NCI-H1694 treated with DMSO at 0.1 percent for 48 hours (cell line): ENCODE results near the gene F11R.
"Not testable (repeated sequence)": the region's sequence is repeated elsewhere in the genome, so short reads cannot be mapped to it uniquely, and the experiment has no call there.

Experiments
- DNase-seq: peaks from one replicate; lab custom pipeline; 2025; lab: John Stamatoyannopoulos, UW

F11R gene

GRCh38 chr1:161020509-161021164 is at the start of gene F11R:
F11R (minus strand) TSS chr1:161021152; CDS start chr1:161021073, 79 bp downstream.
- DNase-seq: no peak

DNA sequence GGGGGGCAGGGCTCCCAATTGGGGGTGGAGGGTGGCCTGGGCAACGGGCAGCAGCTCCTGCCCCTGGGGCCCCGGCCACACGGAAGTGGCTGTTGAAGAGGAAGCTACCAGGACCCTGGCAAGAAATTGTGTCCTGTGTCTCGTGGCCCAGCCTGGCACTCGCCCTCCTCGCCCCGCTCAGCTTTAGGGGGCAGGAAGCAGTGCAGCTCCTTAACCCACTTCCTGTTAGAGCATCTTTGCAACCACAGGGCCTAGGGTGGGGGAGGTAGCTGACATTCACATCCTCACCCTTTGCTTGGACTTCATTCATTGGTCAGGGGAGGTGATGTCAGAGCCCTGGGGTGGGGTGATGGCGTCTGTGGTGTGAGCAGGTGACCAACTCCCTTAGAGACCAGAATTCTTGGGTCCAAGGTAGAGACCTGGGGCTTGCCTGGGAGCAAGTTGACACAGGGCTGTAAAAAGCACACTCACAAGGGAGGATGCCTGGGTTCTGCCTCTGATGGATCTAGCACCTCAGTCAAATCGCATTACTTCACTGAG is 48.8 kb upstream of the F11R start, which contains the start of gene ARHGAP30:
TSS of gene ARHGAP30 (minus strand) at position 161 of the 540 bp plus-strand sequence. CDS start 267 bp downstream, outside the sequence.
- no peak for DNase-seq

DNA sequence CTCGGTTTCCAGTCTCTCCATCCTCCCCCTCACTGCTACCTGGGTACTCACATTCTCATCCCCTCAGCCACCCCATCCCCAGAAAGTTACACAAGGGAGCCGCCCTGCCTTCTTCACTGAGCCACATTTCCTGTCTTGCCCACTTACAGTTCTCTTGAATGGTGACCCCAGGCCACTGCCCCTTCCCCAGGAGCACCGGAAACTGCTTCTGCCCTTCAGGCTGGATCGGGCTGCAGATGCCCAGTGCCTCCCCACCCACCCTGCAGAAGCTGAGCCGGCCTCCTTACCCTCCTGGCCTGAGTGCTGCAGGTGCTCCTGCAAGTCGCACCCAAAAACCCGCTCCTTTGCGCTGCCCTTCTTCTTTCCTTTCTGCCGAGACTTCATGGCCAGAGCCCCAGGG is 48.3 kb upstream of the F11R start:
- DNase-seq: no peak

DNA sequence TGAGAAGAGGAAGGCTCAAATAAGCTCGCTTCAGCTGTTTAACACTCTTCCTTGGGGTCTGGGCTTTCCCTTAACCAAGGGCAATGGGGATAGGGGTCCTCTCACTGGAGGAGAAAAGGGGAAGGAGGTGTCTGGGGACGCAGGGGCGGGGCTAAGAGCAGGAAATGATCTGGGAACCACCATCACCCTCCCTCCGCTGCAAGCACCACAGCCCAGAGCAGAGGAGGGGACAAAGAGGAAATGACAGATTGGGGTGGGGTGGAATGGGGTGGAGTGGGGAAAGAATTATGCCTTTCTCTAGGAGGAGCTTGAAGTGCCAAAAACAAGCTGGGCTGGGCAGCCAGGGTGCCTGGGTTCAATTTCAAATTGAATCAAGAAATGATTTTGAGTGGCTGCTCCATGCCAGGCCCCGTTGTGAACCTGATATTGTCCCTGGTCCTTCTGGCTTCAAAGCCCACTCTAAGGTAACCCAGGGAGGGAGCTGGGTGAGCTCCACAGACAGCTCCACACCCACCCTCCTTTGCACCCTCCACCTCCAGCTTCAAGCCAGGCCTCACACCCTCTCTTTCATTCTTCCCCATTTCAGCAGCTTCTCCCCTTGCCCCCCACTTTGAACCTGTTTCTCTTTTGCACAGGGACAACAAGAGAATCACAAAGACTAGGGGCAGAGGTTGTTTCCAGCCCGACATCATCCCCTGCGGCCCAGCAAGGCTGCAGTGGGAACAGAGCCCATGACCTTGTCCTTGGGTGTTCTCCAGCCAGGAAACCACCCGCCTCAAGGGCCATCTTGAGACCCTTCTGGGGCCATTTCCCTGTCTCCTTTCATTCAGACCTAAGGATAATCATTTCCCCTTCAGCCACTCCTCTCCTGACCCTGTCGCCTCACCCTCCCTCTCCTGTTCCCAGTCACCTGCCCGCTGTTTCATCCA is 47.6 kb upstream of the F11R start:
- DNase-seq: no peak

GRCh38 chr1:161066694-161067093 is 45.7 kb upstream of the F11R start:
- no peak for DNase-seq

GRCh38 chr1:161065681-161066080 is 44.7 kb upstream of the F11R start:
- not testable (repeated sequence) for DNase-seq

- not testable (repeated sequence) for DNase-seq
Observed at GRCh38 chr1:161063936-161064335, 43.0 kb upstream of the F11R start.

DNA sequence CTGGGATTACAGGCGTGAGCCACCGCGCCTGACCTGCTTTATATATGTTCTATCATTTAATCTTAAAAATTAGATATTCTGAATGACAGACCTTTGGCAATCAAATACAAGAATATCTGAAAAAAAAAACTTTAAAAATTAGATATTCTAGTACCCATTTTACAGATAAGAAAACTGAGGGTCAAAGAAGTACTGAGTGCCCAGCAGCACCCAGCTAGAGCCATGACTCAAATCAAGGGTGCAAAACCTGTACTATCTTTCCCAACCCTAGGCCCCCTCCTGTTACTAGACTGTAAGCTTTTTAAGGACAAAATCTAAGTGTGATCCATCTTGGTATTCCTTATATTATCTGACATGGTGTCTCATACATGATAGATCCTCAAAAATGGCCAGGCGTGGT is 40.5 kb upstream of the F11R start:
- no peak for DNase-seq

GRCh38 chr1:161059293-161059692 is 38.3 kb upstream of the F11R start:
- DNase-seq: no peak

- DNase-seq: no peak
Observed at GRCh38 chr1:161054805-161055204, 33.9 kb upstream of the F11R start.

GRCh38 chr1:161054232-161054631 is 33.3 kb upstream of the F11R start:
- no peak for DNase-seq

DNA sequence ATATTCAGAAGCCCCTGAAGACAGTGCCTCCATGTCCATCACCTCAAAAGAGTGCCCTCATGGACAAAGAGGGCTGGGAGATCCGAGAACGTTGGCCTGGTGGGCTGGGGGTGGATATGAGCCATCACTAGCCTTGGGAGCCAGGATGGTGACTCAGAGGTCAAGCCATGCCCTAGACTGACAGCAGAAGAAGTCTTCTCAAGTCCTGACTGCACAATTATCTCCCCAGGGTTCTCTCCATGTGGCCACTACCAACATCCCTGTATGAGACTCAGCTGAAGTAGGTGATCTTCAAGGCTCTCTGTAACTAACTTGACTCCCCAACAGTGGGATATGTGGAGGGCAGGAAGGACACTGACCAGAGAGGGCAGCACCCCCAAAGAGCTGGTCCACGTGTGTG is 31.9 kb upstream of the F11R start:
- no peak for DNase-seq

- no peak for DNase-seq
Observed at GRCh38 chr1:161051219-161051618, 30.3 kb upstream of the F11R start.

- DNase-seq: no peak
Observed at GRCh38 chr1:161048949-161049722, 28.2 kb upstream of the F11R start.

DNA sequence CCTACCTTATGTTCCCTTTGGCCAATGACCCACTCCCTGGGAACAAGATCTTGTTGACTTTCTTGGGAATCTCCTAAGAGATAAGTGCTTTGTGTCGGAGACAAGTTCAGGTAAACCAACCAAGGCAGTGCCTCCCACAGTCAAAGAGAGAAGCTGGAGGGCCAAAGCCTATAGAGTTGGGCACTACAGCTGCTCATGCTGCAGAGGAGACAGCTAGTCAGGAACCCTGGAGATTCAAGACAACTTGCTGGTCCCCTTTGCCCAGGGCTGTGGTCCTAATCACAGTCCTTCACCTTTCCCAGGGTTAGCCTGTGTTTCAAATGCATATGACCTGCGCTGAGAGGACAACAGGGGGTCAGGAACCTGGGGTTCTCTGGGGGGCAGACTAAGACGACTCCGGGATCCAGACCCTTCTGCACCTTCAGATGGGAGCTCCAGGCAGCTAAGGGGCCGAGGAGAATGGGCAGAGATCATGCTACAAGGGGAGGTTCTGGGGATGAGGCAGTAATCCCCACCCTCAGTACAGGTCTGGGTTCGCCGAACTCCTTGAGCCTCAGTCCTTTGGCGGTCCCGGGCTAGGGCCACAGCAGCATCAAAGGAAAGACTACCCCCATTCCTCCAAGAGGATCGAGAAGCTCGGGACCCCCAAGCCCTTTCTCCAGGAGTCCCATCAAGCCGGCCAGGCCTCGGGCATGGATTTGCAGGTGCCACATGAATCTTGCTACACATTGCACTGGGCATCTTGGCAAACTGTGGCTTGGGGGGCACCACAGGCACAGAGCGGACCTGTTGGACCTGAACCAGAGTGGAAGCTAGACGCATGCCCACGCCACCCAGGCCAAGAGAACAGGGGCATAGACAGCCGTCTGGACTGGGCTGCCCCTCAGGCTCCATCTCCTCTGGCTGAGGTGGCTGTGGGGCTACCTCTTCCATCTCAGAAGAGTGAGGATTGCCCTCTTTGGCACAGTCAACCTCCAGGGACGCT is 26.8 kb upstream of the F11R start:
- no peak for DNase-seq

DNA sequence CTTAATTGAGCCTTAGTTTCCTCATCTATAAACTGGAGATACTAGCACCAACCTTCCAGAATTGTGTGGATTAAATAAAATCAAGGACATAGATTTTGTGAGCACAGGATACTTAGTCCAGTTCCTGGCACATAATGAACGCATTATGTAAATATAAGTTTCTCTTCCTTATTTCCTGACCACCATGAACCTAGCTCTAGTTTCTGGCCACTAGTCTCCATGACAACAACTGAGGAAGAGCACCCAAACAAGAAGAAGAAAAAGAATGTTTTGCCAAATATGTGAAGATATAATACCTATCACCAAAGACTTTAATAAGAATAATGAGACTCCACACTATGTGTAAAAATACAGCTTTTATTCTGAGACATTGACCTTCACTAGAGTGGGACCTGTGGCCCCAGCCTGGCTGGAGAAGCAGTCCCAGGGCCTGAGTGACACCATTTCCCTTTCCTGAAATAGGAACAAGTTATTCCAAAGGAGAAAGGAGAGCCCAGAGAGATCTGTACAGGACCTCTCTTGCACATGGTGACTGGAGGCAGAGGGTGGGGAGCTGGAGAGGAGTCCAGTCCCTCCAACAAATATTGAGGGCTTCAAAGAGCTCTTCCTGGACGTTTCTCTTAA is 25.8 kb upstream of the F11R start:
- peak; percentile 38 for DNase-seq

DNA sequence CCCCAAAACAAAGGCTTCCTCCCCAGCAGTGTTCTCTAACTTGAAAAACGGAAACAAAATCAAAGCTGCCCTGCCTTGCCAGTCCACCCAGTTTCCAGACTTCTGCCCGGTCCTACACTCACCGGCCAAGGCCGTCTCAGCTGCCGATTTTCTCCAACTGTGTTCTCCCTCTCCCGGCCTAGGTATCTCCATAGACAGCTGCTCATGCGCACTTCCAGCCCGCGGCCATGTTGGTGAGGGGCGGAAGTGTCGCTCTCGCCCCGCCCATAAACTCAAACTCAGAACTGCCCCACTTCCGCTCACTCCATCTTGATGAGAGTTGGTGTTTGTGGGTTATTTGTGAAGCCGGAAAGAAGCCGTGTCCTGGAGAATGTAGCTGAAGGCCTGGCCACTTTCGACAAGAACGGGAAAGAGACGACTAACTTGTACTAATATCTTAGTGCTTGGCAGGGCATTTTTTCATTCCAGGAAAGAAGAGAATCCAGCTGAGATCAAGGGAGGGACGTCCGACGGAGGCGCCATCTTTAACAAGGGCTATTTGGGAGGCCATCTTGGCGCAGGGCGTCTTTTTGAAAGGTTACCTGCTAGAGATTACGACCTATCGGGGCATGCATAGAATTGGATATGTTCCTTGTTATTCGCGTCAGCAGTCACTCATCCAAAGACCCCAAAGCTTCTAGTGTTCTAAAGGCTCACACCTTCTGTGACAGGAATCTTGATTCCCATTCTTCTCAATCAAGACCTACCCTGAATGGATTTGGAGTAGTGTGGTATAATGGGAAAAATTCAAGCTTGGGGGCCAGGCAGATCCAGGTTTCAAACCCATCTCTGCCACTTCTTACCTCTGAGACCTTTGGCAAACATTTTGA is 25.0 kb upstream of the F11R start, which contains the start of gene USF1:
TSS of gene USF1 (minus strand) at position 242 of the 869 bp plus-strand sequence. CDS start 2,702 bp downstream, outside the sequence.
- peak; percentile 98 for DNase-seq

DNA sequence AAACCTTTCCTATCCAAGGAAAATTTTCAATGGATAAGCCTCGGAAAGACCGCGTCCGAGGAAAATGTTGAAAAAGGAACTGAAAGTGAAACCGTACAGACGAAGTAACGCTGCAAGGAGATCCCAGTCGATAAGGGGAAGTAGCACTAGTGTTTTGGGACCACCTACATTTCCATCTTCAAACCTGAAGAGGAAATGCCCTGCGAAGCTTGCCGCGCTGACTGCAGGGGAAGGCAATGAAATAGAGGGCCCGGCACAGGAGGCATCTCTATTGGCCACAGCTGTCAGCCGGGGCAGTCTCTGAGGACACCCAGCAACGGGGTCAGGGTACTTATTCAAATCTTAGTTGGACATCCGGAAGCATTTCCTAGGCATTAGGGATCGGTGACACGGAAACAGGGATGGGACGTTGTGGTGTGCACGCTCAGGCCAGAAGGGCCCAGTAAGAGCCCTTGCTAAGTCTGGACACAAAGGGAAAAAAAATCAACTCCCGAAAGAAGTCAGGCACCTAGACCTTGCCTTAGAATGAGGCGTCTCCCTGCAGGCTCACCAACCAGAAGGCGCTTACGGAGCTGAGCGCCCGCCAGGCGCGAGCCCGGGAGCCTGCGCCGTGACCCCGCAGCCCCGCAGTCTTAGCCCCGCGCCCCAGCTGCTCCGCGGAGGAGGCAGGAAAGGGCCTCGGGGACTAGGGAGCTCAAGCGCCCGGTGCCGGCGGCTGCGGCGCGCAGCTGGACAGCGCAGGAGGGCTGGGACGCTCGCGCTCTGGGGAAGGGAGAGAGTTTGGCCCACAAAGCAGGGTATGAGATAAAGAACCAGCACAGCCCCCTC is 24.2 kb upstream of the F11R start:
- DNase-seq: peak; percentile 44
